HFFc6 (cell line): ENCODE data around the gene SLC35A4. TPM values are rescaled to one million over a fixed set of nuclear protein-coding genes. Genes with fewer than 3 reads are reported as not detected.

Source experiments
- DNase-seq: peaks from one replicate; pipeline ENCODE4 v3.0.0-alpha.2; 2018
- H3K27ac Mint-ChIP-seq: 2 replicates; pipeline ENCODE4 v1.8.0; 2020; ENCODE audit warnings: mild to moderate bottlenecking, mixed read lengths
- H3K27me3 Mint-ChIP-seq: 2 replicates; pipeline ENCODE4 v1.8.0; 2021; ENCODE audit warnings: mild to moderate bottlenecking, moderate library complexity, mixed read lengths; ENCODE audit not compliant: insufficient read depth
- H3K36me3 Mint-ChIP-seq: 2 replicates; pipeline ENCODE4 v1.8.0; 2021; ENCODE audit warnings: low read depth, mixed read lengths
- H3K4me1 Mint-ChIP-seq: 2 replicates; pipeline ENCODE4 v1.8.0; 2020; ENCODE audit warnings: low read depth, mixed read lengths
- H3K4me3 Mint-ChIP-seq: 2 replicates; pipeline ENCODE4 v1.8.0; 2020; ENCODE audit warnings: mild to moderate bottlenecking, moderate library complexity, mixed read lengths
- H3K9me3 Mint-ChIP-seq: 2 replicates; pipeline ENCODE4 v1.8.0; 2020; ENCODE audit warnings: mild to moderate bottlenecking, mixed read lengths
- CTCF ChIP-seq: fragments of 200-600 bp; sonication (generic); IDR thresholded peaks from 2 replicates; pipeline ENCODE4 v1.5.0; 2021; ENCODE audit warnings: antibody characterized with exemption, mild to moderate bottlenecking
- total RNA-seq, 6 experiments: library from RNA; stranded (reverse); fragmentation: NEBNext Ultra II Directional; extraction: Animal tissue kit (Norgen Biotek cat#: 25700); gene quantifications; 2 replicates in 1 of 6; 3 replicates in 5 of 6; pipeline ENCODE4 v1.2.3, GENCODE V29; 2021

SLC35A4 gene
- total RNA-seq, 6 experiments from 2014 or later: 64.1 to 72.8 (median 71.2) TPM

- no peak overlapping the region for H3K27ac Mint-ChIP-seq
- H3K27me3 Mint-ChIP-seq: no peaks in the 10 kb centered on the region; the same call in 1 of the 2 replicates
- peaks cover 27% of the 10 kb centered on the region for H3K4me1 Mint-ChIP-seq
- no peak for TF ChIP-seq CTCF
- peaks cover 14% of the 10 kb centered on the region for H3K36me3 Mint-ChIP-seq
- DNase-seq: no peak
- H3K4me3 Mint-ChIP-seq: no peak overlapping the region
- no peaks in the 10 kb centered on the region for H3K9me3 Mint-ChIP-seq
Measured at GRCh38 chr5:140566665-140567064, 2.0 kb downstream of the SLC35A4 start.

GRCh38 chr5:140567136-140567818, 2.6 kb downstream of the SLC35A4 start:
- no peak overlapping the region for H3K27ac Mint-ChIP-seq
- H3K36me3 Mint-ChIP-seq: peaks cover 14% of the 10 kb centered on the region
- peaks cover 27% of the 10 kb centered on the region for H3K4me1 Mint-ChIP-seq
- H3K27me3 Mint-ChIP-seq: no peaks in the 10 kb centered on the region; the same call in 1 of the 2 replicates
- no peak for DNase-seq
- H3K9me3 Mint-ChIP-seq: no peaks in the 10 kb centered on the region
- no peak for TF ChIP-seq CTCF
- no peak overlapping the region for H3K4me3 Mint-ChIP-seq

- no peaks in the 10 kb centered on the region for H3K9me3 Mint-ChIP-seq
- no peak for DNase-seq
- no peak for TF ChIP-seq CTCF
- no peak overlapping the region for H3K4me3 Mint-ChIP-seq
- H3K27me3 Mint-ChIP-seq: no peaks in the 10 kb centered on the region; the same call in 1 of the 2 replicates
- no peak overlapping the region for H3K27ac Mint-ChIP-seq
- H3K36me3 Mint-ChIP-seq: peaks cover 14% of the 10 kb centered on the region
- H3K4me1 Mint-ChIP-seq: peaks cover 27% of the 10 kb centered on the region
Measured at GRCh38 chr5:140567871-140568270, 3.2 kb downstream of the SLC35A4 start.

- Mint-ChIP-seq H3K27me3 (no peaks in the 10 kb centered on the region; the same call in 1 of the 2 replicates), H3K36me3 (peaks cover 14% of the 10 kb centered on the region), H3K4me1 (peaks cover 20% of the 10 kb centered on the region), H3K27ac (no peak overlapping the region), H3K9me3 (no peaks in the 10 kb centered on the region), H3K4me3 (no peak overlapping the region)
- no peak for DNase-seq
- no peak for TF ChIP-seq CTCF
Measured at GRCh38 chr5:140568443-140569063, 3.9 kb downstream of the SLC35A4 start.

GRCh38 chr5:140569197-140569596, 4.6 kb downstream of the SLC35A4 start:
- Mint-ChIP-seq H3K9me3 (no peaks in the 10 kb centered on the region), H3K36me3 (peaks cover 14% of the 10 kb centered on the region), H3K4me1 (peaks cover 15% of the 10 kb centered on the region), H3K27ac (no peak overlapping the region), H3K4me3 (no peak overlapping the region), H3K27me3 (no peaks in the 10 kb centered on the region; the same call in 1 of the 2 replicates)
- DNase-seq: no peak
- no peak for TF ChIP-seq CTCF
